GM12891 (cell line): ENCODE measurements around the gene RACK1.

Experiments
- DNase-seq: peaks from one replicate; pipeline ENCODE4 v3.0.0; 2011; ENCODE audit warnings: low spot score; ENCODE audit not compliant: insufficient read length
- FAIRE-seq: peaks from 2 replicates; lab custom pipeline; 2011; peaks lifted over from hg19 to GRCh38; lab: Jason Lieb, UNC
- PAX5 ChIP-seq: IDR thresholded peaks from 2 replicates; pipeline ENCODE4 v1.6.1; 2011; ENCODE audit warnings: low read length, moderate library complexity, mild to moderate bottlenecking; ENCODE audit not compliant: insufficient read depth, severe bottlenecking
- POLR2A ChIP-seq: IDR thresholded peaks from 2 replicates; pipeline ENCODE4 v1.6.1; 2011; ENCODE audit warnings: low read depth, low read length, control low read depth
- POLR2AphosphoS5 ChIP-seq: IDR thresholded peaks from 2 replicates; pipeline ENCODE4 v1.6.1; 2011; ENCODE audit warnings: low read depth, low read length, control low read depth
- POU2F2 ChIP-seq: IDR thresholded peaks from 2 replicates; pipeline ENCODE4 v1.6.1; 2011; ENCODE audit warnings: low read depth, mild to moderate bottlenecking, control low read depth, low read length, moderate library complexity
- SPI1 ChIP-seq: IDR thresholded peaks from 2 replicates; pipeline ENCODE4 v1.6.1; 2011; ENCODE audit warnings: low read depth, low read length, control low read depth
- TAF1 ChIP-seq: IDR thresholded peaks from 2 replicates; pipeline ENCODE4 v1.6.1; 2011; ENCODE audit warnings: low read depth, low read length, control low read depth

The RACK1 gene

DNA sequence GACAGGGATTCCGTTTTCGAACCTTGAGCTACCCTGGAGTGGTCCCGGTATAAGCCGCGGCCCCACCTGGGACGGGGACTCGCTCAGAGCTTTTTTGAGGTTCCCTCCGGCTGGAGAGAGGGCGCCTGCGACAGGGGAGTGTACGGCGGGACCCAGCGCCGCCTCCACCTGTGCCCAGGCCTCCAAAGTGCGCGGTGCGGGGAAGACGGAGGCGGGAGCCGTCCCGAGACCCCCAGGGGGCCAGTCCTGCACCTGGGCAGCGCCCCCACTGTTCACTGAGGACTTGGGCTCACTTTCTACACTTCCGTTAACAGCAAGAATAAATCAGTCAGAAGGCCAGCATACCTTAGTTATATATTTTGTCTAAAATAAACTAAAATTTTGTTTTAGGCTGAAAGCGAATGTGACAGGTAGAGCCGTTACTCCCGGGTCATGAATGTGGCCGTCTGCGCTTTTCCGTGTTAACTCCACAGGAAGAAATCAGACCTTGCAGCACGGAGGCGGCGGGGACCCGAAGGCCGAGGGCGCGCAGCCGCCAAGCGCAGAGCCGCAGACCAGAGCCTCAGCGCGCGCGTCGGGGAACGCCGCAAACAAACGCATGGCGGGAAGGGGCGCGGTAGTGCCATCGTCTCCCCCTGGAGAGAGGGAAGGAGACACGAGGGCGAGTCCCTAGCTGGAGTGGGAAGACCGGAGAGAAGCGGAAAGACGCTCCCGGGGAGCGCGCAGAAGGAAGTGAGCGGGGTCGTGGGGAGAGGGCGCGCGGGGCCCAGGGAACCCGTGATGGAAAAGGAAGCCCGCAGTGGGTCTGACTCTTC, 52.8 kb downstream of the RACK1 start:
- FAIRE-seq (peak; percentile 26), DNase-seq (no peak)
- TF ChIP-seq POU2F2: no peak
- TF ChIP-seq POLR2AphosphoS5: no peak
- TF ChIP-seq POLR2A: no peak
- TF ChIP-seq TAF1: no peak

DNA sequence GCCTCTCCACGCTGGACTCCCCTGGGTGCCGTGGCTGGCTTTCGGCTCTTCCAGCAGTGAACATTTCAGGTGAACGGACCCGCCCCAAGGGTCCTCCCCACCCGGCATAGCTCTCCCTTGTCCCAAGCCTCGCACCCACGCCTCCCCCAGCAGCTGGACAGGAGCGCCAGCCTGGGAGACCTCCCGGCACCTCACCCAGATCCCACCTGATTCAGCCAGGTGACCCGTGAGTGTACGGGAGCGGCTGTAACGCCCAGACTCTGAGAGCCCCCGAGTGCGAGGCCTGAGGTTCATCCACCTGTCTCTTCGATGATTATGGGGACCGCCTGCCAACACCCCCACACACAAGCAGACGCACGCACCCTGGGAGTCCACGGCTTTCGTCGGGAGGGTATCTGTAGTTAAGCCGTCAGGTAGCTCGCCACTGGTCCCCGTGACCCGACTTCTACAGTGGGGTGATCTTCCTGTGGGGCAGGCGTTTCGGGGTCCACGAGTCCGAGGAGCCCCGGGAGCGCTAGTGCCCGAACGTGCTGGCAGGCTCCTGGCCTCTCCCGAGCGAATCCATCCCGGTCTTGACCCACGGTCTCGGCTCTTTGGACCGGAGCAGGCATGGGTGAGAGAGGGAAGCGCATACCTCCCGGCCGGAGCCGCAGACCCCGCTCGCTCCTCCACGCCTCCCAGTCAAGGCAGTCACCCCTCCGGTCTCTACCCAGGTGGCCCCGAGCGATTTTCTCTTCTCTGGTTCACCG, 53.6 kb downstream of the RACK1 start:
- FAIRE-seq (peak; percentile 40), DNase-seq (no peak)
- TF ChIP-seq TAF1 (no peak), SPI1 (no peak), POLR2AphosphoS5 (no peak), POLR2A (no peak), PAX5 (no peak), POU2F2 (no peak)

DNA sequence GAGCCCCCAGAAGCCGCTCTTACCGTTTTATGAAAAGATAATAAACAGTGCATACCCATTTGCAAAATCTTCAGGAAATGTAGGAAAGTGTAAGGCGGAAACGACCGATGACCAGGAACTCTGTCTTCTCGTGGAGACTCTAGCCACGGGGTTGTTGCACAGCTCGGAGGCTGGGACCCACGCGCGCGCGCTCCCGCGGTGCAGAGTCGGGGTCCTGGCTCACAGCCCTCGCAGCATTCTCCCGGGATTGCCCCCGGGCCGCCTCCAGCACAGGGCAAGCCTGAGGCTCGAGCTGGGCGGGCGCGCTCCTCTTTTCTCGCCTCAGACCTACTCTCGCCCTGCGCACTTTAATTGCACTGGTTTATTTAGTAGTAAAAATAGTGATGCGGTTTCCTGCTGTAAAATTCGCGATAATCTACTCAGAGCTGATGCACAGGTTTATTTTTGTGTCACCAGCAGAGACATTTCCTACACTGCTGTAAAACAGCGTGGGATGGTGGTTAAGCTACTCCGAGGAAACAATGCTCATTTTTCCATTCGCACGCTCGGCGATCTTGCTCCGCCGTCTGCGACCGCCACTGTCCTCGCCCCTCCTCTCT, 54.2 kb downstream of the RACK1 start:
- FAIRE-seq (peak; percentile 77), DNase-seq (no peak)
- TF ChIP-seq POLR2A (no peak), POU2F2 (no peak), SPI1 (no peak), POLR2AphosphoS5 (no peak), PAX5 (no peak), TAF1 (0 out of 2 replicates have a peak, but pooled peaks have one; percentile 14)

DNA sequence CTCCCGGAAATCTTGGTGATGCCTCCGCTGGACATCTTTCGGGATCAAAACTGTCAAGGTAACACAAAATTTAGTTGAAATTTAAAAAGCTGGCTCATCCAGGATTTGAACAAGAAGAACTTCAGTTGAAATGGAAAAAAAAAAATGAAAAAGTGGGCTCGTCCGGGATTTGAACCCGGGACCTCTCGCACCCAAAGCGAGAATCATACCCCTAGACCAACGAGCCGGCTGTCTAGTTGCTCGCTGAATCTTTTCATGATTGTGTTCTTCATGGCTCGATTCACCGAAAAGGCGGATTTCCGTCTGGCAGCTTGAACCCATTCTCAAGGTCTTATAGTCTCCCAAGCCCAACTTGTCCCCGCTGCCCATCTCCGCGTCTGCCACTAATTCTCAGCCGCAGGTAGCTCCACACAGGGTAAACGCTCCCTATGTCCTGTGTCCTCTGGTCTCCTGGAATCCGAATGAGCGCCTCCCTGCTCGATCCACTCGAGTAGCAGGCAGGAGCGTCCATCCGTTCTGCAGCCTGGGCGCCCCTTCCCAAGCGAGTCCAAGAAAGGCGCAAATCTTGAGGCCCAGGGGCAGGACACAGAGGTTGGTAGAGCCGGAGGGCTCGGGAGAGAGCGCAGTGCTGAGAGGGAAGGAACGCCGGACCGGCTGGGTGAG, 54.9 kb downstream of the RACK1 start:
- peak; percentile 66 for FAIRE-seq
- no peak for DNase-seq

GRCh38 chr5:181187500-181188213, 56.0 kb downstream of the RACK1 start:
- FAIRE-seq: peak; percentile 80
- TF ChIP-seq POU2F2: peak; percentile 91
- no peak for TF ChIP-seq PAX5
- no peak for DNase-seq

More for the DNA sequence above, 54.9 kb downstream of the RACK1 start:
- TF ChIP-seq POU2F2 (no peak), PAX5 (peak; percentile 20)

DNA sequence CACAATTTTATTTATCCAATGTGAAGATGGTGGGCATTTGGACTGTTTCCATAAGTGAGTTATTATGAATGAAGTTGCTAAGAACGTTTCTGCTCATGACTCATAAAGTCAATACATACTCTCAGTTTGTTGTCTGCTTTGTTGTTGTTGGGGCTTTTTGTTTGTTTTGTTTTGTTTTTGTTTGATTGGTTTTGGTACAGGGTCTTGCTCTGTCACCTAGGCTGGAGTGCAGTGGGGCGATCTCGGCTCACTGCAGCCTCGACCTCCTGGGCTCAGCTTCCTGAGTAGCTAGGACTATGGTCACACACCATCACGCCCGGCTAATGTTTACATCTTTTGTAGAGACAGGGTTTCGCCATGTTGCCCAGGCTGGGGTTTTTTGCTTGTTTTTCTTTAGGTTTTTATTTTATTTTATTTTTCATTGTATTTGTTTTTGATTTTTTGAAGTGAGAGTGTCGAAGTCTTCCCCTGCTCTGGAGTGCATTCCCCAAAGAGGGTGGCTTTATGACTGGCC, 56.7 kb downstream of the RACK1 start:
- DNase-seq (no peak), FAIRE-seq (no peak)
- TF ChIP-seq TAF1 (no peak), PAX5 (no peak), SPI1 (no peak), POLR2A (no peak), POLR2AphosphoS5 (no peak), POU2F2 (no peak)
